LNCaP clone FGC (cell line): ENCODE measurements around the gene FAM228A.
"Not testable (repeated sequence)": the region's sequence is repeated elsewhere in the genome, so short reads cannot be mapped to it uniquely, and the experiment has no call there.

Experiments
- DNase-seq: peaks from one replicate; pipeline ENCODE4 v3.0.0-alpha.2; 2011; ENCODE audit warnings: low read depth
- H3K4me3 ChIP-seq: 2 replicates; pipeline ENCODE4 v1.5.1; 2011; ENCODE audit warnings: mild to moderate bottlenecking, low read depth, low read length, control low read depth
- CTCF ChIP-seq: IDR thresholded peaks from 2 replicates; pipeline ENCODE4 v1.5.1; 2012; ENCODE audit warnings: mild to moderate bottlenecking; ENCODE audit not compliant: control insufficient read depth, insufficient read depth; ENCODE audit errors: extremely low read depth

Gene FAM228A

GRCh38 chr2:24174851-24175277 lies at the start of gene FAM228A:
TSS of gene FAM228A (plus strand) at chr2:24175053. CDS start at chr2:24175481, 428 bp downstream.
- H3K4me3 ChIP-seq, result no peak within 1 kb of the TSS
- no peak for TF ChIP-seq CTCF
- DNase-seq, result no peak

GRCh38 chr2:24125956-24126355 lies 48.9 kb upstream of the FAM228A start:
- no peak for DNase-seq
- H3K4me3 ChIP-seq, result no peak overlapping the region
- TF ChIP-seq CTCF, result no peak

GRCh38 chr2:24132543-24132942 lies 42.3 kb upstream of the FAM228A start:
- DNase-seq, result no peak
- TF ChIP-seq CTCF, result no peak
- no peak overlapping the region for H3K4me3 ChIP-seq

GRCh38 chr2:24140305-24140704 lies 34.5 kb upstream of the FAM228A start:
- not testable (repeated sequence) for H3K4me3 ChIP-seq, DNase-seq

- TF ChIP-seq CTCF, result no peak
- no peak for DNase-seq
- H3K4me3 ChIP-seq, result no peak overlapping the region
Measured at GRCh38 chr2:24147364-24147763, 27.5 kb upstream of the FAM228A start.

- H3K4me3 ChIP-seq, result no peak overlapping the region
- TF ChIP-seq CTCF, result no peak
- no peak for DNase-seq
Measured at GRCh38 chr2:24152413-24153197, 22.2 kb upstream of the FAM228A start.

GRCh38 chr2:24153478-24153877 lies 21.4 kb upstream of the FAM228A start:
- DNase-seq, result no peak
- no peak overlapping the region for H3K4me3 ChIP-seq
- no peak for TF ChIP-seq CTCF
